Naive B cell (primary cell): ENCODE data around the gene ANO6. TPM values are rescaled to one million over a fixed set of nuclear protein-coding genes. Genes with fewer than 3 reads are reported as not detected.

Experiments used
- ATAC-seq, 2 donors: fragments of 150-1000 bp; cut with Tn5 transposase; 2 replicates each; pipeline ENCODE4 v1.10.0; 2021; ENCODE audit warnings: low read depth in 2 of 2, mild to moderate bottlenecking in 2 of 2, moderate library complexity in 2 of 2
- DNase-seq: peaks from one replicate; pipeline ENCODE4 v3.0.0; 2022
- H3K27ac Mint-ChIP-seq, 6 donors: one replicate each; pipeline ENCODE4 v1.8.0; 2020 to 2022; ENCODE audit warnings: mild to moderate bottlenecking in 6 of 6, mixed read lengths in 6 of 6, moderate library complexity in 5 of 6, inconsistent platforms in 2 of 6
- H3K27me3 Mint-ChIP-seq, 3 donors: one replicate each; pipeline ENCODE4 v1.8.0; 2021 to 2022; ENCODE audit warnings: mixed read lengths in 3 of 3, mild to moderate bottlenecking in 1 of 3
- H3K36me3 Mint-ChIP-seq, 2 donors: one replicate each; pipeline ENCODE4 v1.8.0; 2020 to 2022; ENCODE audit warnings: mixed read lengths in 2 of 2, inconsistent platforms in 1 of 2, mild to moderate bottlenecking in 1 of 2
- H3K4me1 Mint-ChIP-seq, 3 donors: one replicate each; pipeline ENCODE4 v1.8.0; 2020 to 2022; ENCODE audit warnings: mixed read lengths in 3 of 3, inconsistent platforms in 1 of 3, mild to moderate bottlenecking in 1 of 3, moderate library complexity in 1 of 3
- H3K4me3 Mint-ChIP-seq, 8 donors: one replicate each; pipeline ENCODE4 v1.8.0; 2020 to 2022; ENCODE audit warnings: mild to moderate bottlenecking in 8 of 8, mixed read lengths in 8 of 8, moderate library complexity in 8 of 8, inconsistent platforms in 2 of 8
- H3K9me3 Mint-ChIP-seq, 7 donors: one replicate each; pipeline ENCODE4 v1.8.0; 2020 to 2022; ENCODE audit warnings: mixed read lengths in 7 of 7, mild to moderate bottlenecking in 5 of 7, inconsistent platforms in 2 of 7, moderate library complexity in 1 of 7
- polyA plus RNA-seq, 6 donors: library from polyadenylated mRNA; unstranded; fragments of 300-500 nt; fragmentation: Illumina TruSeq; gene quantifications; one replicate each; pipeline ENCODE4 v1.2.3, GENCODE V29; 2021; ENCODE audit warnings: low read depth in 6 of 6

ANO6 gene
- polyA plus RNA-seq, 6 donors from 2014 or later = 13.8 to 26.9 (median 19.3) TPM

GRCh38 chr12:45473636-45474035 is 257.7 kb downstream of the ANO6 start:
- ATAC-seq = no peak

GRCh38 chr12:45475594-45475993 is 259.7 kb downstream of the ANO6 start:
- peaks cover 0 to 8% of the 10 kb centered on the region in 2 donors for H3K36me3 Mint-ChIP-seq
- no peak overlapping the region for H3K4me3 Mint-ChIP-seq
- H3K27ac Mint-ChIP-seq = no peak overlapping the region
- no peaks in the 10 kb centered on the region for H3K4me1 Mint-ChIP-seq
- H3K27me3 Mint-ChIP-seq = peaks cover 4 to 11% (median 8%) of the 10 kb centered on the region in 3 donors
- DNase-seq (no peak), ATAC-seq (no peak)
- H3K9me3 Mint-ChIP-seq = peaks cover 7 to 32% (median 19%) of the 10 kb centered on the region in 7 donors

More at GRCh38 chr12:45473636-45474035, 257.7 kb downstream of the ANO6 start:
- Mint-ChIP-seq H3K9me3 (peaks cover 4 to 16% (median 11%) of the 10 kb centered on the region in 7 donors), H3K27me3 (peaks cover 4 to 17% (median 8%) of the 10 kb centered on the region in 3 donors), H3K27ac (no peak overlapping the region), H3K4me3 (no peak overlapping the region), H3K4me1 (no peaks in the 10 kb centered on the region), H3K36me3 (peaks cover under 1 to 8% of the 10 kb centered on the region in 2 donors)
- no peak for DNase-seq

DNA sequence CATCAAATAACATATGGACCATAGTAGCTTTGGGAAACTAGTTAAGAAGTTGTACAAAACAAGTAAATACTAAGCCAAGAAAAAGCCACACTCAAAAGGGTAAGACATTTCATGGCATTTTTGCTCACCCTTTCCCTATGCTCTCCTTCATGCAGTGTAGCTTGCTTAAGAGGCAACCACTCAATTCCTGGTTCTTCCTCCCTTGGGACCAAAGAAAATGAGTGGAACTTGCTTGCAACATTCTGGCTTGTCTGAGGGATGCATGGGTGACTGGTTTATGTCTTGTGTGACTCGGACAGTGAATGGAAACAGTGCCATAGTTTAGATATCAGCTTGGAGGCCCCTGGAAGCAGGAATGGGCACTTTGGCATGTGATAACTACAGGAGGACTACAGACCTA is 261.6 kb downstream of the ANO6 start:
- no peak overlapping the region for H3K4me3 Mint-ChIP-seq
- H3K4me1 Mint-ChIP-seq = no peaks in the 10 kb centered on the region

DNA sequence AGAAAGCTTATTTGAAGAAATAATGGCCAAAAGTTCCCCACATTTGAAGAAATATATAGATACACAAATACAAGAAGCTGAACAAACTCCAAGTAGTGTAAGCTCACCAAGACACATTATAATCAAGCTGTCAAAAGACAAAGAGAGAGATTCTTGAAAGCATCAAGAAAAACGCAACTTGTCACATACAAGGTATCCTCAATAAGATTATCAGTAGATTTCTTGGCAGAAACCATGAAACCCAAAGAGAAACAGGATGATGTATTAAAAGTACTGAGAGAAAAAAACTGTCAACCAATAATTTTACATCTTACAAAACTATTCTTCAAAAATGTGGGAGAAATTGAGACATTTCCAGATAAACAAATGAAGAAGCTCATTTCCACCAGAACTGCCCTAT is 263.0 kb downstream of the ANO6 start:
- Mint-ChIP-seq H3K4me1 (no peaks in the 10 kb centered on the region), H3K4me3 (no peak overlapping the region), H3K27ac (no peak overlapping the region), H3K9me3 (peaks cover 7 to 37% (median 17%) of the 10 kb centered on the region in 7 donors), H3K27me3 (peaks cover 4 to 11% (median 8%) of the 10 kb centered on the region in 3 donors), H3K36me3 (peaks cover 0 to 8% of the 10 kb centered on the region in 2 donors)
- no peak for DNase-seq
- no peak for ATAC-seq

More for the DNA sequence above, 261.6 kb downstream of the ANO6 start:
- DNase-seq (no peak), ATAC-seq (no peak)
- Mint-ChIP-seq H3K36me3 (peaks cover 0 to 8% of the 10 kb centered on the region in 2 donors), H3K9me3 (peaks cover 7 to 37% (median 19%) of the 10 kb centered on the region in 7 donors), H3K27me3 (peaks cover 4 to 11% (median 8%) of the 10 kb centered on the region in 3 donors), H3K27ac (no peak overlapping the region)

GRCh38 chr12:45481746-45482145 is 265.9 kb downstream of the ANO6 start:
- peaks cover 5 to 37% (median 17%) of the 10 kb centered on the region in 7 donors for H3K9me3 Mint-ChIP-seq
- H3K36me3 Mint-ChIP-seq = peaks cover 0 to 8% of the 10 kb centered on the region in 2 donors
- peaks cover under 1 to 8% (median 3%) of the 10 kb centered on the region in 3 donors for H3K27me3 Mint-ChIP-seq
- DNase-seq = no peak
- no peaks in the 10 kb centered on the region for H3K4me1 Mint-ChIP-seq
- no peak for ATAC-seq
- no peak overlapping the region for H3K27ac Mint-ChIP-seq
- no peak overlapping the region for H3K4me3 Mint-ChIP-seq

DNA sequence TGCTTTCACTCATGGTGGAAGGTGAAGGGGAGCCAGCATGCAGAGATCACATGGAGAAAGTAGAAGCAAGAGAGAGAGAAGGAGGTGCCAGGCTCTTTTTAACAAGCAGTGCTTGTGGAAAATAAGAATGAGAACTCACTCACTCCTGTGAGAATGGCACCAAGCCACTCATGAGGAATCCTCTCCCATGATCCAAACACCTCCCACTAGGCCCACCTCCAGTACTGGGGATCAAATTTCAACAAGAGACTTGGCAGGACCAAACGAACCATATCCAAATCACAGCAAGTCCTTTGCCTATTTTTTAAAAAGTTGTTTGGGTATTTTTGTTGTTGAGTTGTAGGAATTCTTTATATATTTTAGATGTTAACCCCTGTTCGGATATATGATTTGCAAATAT is 267.7 kb downstream of the ANO6 start:
- no peaks in the 10 kb centered on the region for H3K36me3 Mint-ChIP-seq
- no peak overlapping the region for H3K4me3 Mint-ChIP-seq
- H3K4me1 Mint-ChIP-seq = no peaks in the 10 kb centered on the region
- H3K9me3 Mint-ChIP-seq = peaks cover 0 to 25% (median 8%) of the 10 kb centered on the region in 7 donors
- ATAC-seq (no peak), DNase-seq (no peak)
- H3K27ac Mint-ChIP-seq = peak overlapping the region in 1 of 6 donors; percentile 57
- H3K27me3 Mint-ChIP-seq = no peaks in the 10 kb centered on the region

Other genes with a start within 250 kb of the ANO6 start
- not detected for gene DBX2, start 165.0 kb upstream of the ANO6 start, polyA plus RNA-seq